Sigmoid colon (tissue), 7 donors: ENCODE results near the gene SCAMP1. TPM values are rescaled to one million over a fixed set of nuclear protein-coding genes. Genes with fewer than 3 reads are reported as not detected.
A peak's percentile ranks its signal among the peaks of the same experiment; 100 is the strongest.

Source experiments
- DNase-seq: peaks from one replicate; pipeline ENCODE4 v3.0.0-alpha.2; 2019
- H3K27ac ChIP-seq, 4 donors: fragments of 200-600 bp; sonication (generic); one replicate each; pipeline ENCODE4 v1.5.1; 2016 to 2019; ENCODE audit warnings: mild to moderate bottlenecking in 1 of 4
- H3K27me3 ChIP-seq, 3 donors: fragments of 200-600 bp; sonication (generic); one replicate each; pipeline ENCODE4 v1.5.1; 2019; ENCODE audit warnings: mild to moderate bottlenecking in 1 of 3
- H3K36me3 ChIP-seq, 4 donors: fragments of 200-600 bp; sonication (generic); one replicate each; pipeline ENCODE4 v1.5.1; 2016 to 2019
- H3K4me1 ChIP-seq, 4 donors: fragments of 200-600 bp; sonication (generic); one replicate each; pipeline ENCODE4 v1.5.1; 2017 to 2019
- H3K4me3 ChIP-seq, 4 donors: fragments of 200-600 bp; sonication (generic); one replicate each; pipeline ENCODE4 v1.5.1; 2017 to 2019; ENCODE audit warnings: mild to moderate bottlenecking in 2 of 4, moderate library complexity in 1 of 4
- H3K9me3 ChIP-seq, 4 donors: fragments of 200-600 bp in 3 of 4; sonication (generic) in 3 of 4; one replicate each; pipeline versions ENCODE4 v1.5.1 to v1.6.1; 2013 to 2019
- CTCF ChIP-seq, 4 experiments: fragments of 450-650 bp in 3 of 4; fragments of 200-600 bp in 1 of 4; IDR thresholded peaks; one replicate each; pipeline ENCODE4 v1.5.1; 2016 to 2019; ENCODE audit warnings: antibody characterized with exemption in 4 of 4, mild to moderate bottlenecking in 3 of 4, moderate library complexity in 2 of 4
- EP300 ChIP-seq, 4 donors: sonication (generic); formaldehyde crosslinking; IDR thresholded peaks; one replicate each; pipeline ENCODE4 v1.6.1; 2017; ENCODE audit warnings: antibody characterized with exemption in 4 of 4
- POLR2A ChIP-seq, 2 donors: fragments of 450-650 bp; IDR thresholded peaks; one replicate each; pipeline ENCODE4 v1.6.1; 2016; ENCODE audit warnings: antibody characterized with exemption in 2 of 2, mild to moderate bottlenecking in 2 of 2, moderate library complexity in 2 of 2
- POLR2AphosphoS5 ChIP-seq, 4 donors: sonication (generic); formaldehyde crosslinking; IDR thresholded peaks; one replicate each; pipeline ENCODE4 v1.6.1; 2017; ENCODE audit warnings: antibody characterized with exemption in 4 of 4
- WGBS, 2 donors: extraction: QIAGEN DNeasy Blood & Tissue Kit; methylation state at CpG; one replicate each; pipeline ENCODE4 v1.1.7; 2013; 5-methylcytosine and 5-hydroxymethylcytosine counted together
- intact Hi-C: fragments of 100-400 bp; cut with DNase I; formaldehyde crosslinking; loops from one replicate; pipeline ENCODE4 v1.15.1; 2023
- polyA plus RNA-seq, 3 donors: library from polyadenylated mRNA; stranded (reverse); fragments of 200-250 nt; gene quantifications; one replicate each; pipeline ENCODE4 v1.2.3, GENCODE V29; 2013
- total RNA-seq, 4 donors: library from RNA; depleted of rRNA; stranded (reverse); fragments of >200 nt; gene quantifications; one replicate each; pipeline ENCODE4 v1.1.0, GENCODE V29; 2016
- donor health status: healthy with polysubstance abuse.
- donor health status: Bipolar disorder and iron deficiency.
- donor health status: healthy.

The SCAMP1 gene
- total and polyA plus RNA-seq, 7 donors: 3.9 to 45.3 (median 31.0) TPM

- H3K36me3 ChIP-seq: peaks cover 0 to 20% (median 11%) of the 10 kb centered on the region in 4 donors
- 82 to 91% methylated on average over 4 of the region's 4 CpGs for WGBS, 2 donors
- intact Hi-C loops: no loop called here
- peaks cover 0 to 12% (median 4%) of the 10 kb centered on the region in 4 donors for H3K4me1 ChIP-seq
- no peaks in the 10 kb centered on the region for H3K9me3 ChIP-seq
- H3K4me3 ChIP-seq: no peak overlapping the region
- no peak for DNase-seq
- H3K27ac ChIP-seq: no peak overlapping the region
- H3K27me3 ChIP-seq: no peaks in the 10 kb centered on the region
- TF ChIP-seq EP300 (IDR thresholded peaks at IDR 0.05) (no peak), POLR2AphosphoS5 (IDR thresholded peaks at IDR 0.05) (no peak), CTCF (IDR thresholded peaks at IDR 0.05) (no peak), POLR2A (IDR thresholded peaks at IDR 0.05) (no peak)
Observed at GRCh38 chr5:78490709-78491485, 130.5 kb downstream of the SCAMP1 start.

- H3K9me3 ChIP-seq: no peaks in the 10 kb centered on the region
- H3K4me3 ChIP-seq: no peak overlapping the region
- H3K27me3 ChIP-seq: no peaks in the 10 kb centered on the region
- no peak for TF ChIP-seq POLR2A (IDR thresholded peaks at IDR 0.05)
- no peak overlapping the region for H3K27ac ChIP-seq
- intact Hi-C loops: no loop called here
- H3K4me1 ChIP-seq: peaks cover 0 to 13% (median 9%) of the 10 kb centered on the region in 4 donors
- no peak for DNase-seq
- H3K36me3 ChIP-seq: peaks cover 0 to 18% (median 11%) of the 10 kb centered on the region in 4 donors
- WGBS, 2 donors: 97% methylated on average over 2 of the region's 2 CpGs
Observed at GRCh38 chr5:78492224-78492623, 131.8 kb downstream of the SCAMP1 start.

- WGBS, 2 donors: 93 to 95% methylated on average over 7 of the region's 7 CpGs
- no peak for DNase-seq
- Histone ChIP-seq H3K36me3 (peaks cover 0 to 13% (median 11%) of the 10 kb centered on the region in 4 donors), H3K4me1 (peaks cover 0 to 17% (median 13%) of the 10 kb centered on the region in 4 donors), H3K9me3 (no peaks in the 10 kb centered on the region), H3K27me3 (no peaks in the 10 kb centered on the region), H3K4me3 (no peak overlapping the region), H3K27ac (no peak overlapping the region)
- intact Hi-C loops: no loop called here
- TF ChIP-seq EP300 (IDR thresholded peaks at IDR 0.05) (no peak), POLR2AphosphoS5 (IDR thresholded peaks at IDR 0.05) (no peak), CTCF (IDR thresholded peaks at IDR 0.05) (no peak), POLR2A (IDR thresholded peaks at IDR 0.05) (no peak)
Observed at GRCh38 chr5:78492650-78493049, 132.2 kb downstream of the SCAMP1 start.

GRCh38 chr5:78495800-78496199 is 135.4 kb downstream of the SCAMP1 start:
- TF ChIP-seq POLR2AphosphoS5 (IDR thresholded peaks at IDR 0.05) (no peak), POLR2A (IDR thresholded peaks at IDR 0.05) (no peak), CTCF (IDR thresholded peaks at IDR 0.05) (no peak), EP300 (IDR thresholded peaks at IDR 0.05) (no peak)
- Histone ChIP-seq H3K27me3 (no peaks in the 10 kb centered on the region), H3K36me3 (no peaks in the 10 kb centered on the region), H3K27ac (no peak overlapping the region), H3K4me1 (peaks cover 0 to 47% (median 34%) of the 10 kb centered on the region in 4 donors), H3K4me3 (no peak overlapping the region), H3K9me3 (no peaks in the 10 kb centered on the region)
- intact Hi-C loops: no loop called here
- WGBS, 2 donors: 53 to 83% methylated on average over 6 of the region's 6 CpGs
- no peak for DNase-seq

GRCh38 chr5:78496373-78496772 is 136.0 kb downstream of the SCAMP1 start:
- TF ChIP-seq POLR2A (IDR thresholded peaks at IDR 0.05) (no peak), CTCF (IDR thresholded peaks at IDR 0.05) (no peak), EP300 (IDR thresholded peaks at IDR 0.05) (no peak), POLR2AphosphoS5 (IDR thresholded peaks at IDR 0.05) (no peak)
- no peak overlapping the region for H3K4me3 ChIP-seq
- H3K27me3 ChIP-seq: no peaks in the 10 kb centered on the region
- no peaks in the 10 kb centered on the region for H3K36me3 ChIP-seq
- H3K9me3 ChIP-seq: no peaks in the 10 kb centered on the region
- intact Hi-C loops: no loop called here
- peaks cover 0 to 52% (median 39%) of the 10 kb centered on the region in 4 donors for H3K4me1 ChIP-seq
- DNase-seq: no peak
- H3K27ac ChIP-seq: peak overlapping the region in 1 of 4 donors; percentile 3
